ENCODE measurements around the gene SULT4A1.

- TF ChIP-seq CTCF (IDR thresholded peaks at IDR 0.05; ENCODE audit: low read length) (no peak), EZH2 (optimal IDR thresholded peaks at IDR 0.05; ENCODE audit: low read depth, low read length) (no peak)
These were observed 7.5 kb downstream of the SULT4A1 start for GRCh38 chr22:43854786-43855271.
